Thymus (tissue), 11 donors: ENCODE data around the gene GGA1. TPM values are rescaled to one million over a fixed set of nuclear protein-coding genes. Genes with fewer than 3 reads are reported as not detected.
A peak's percentile ranks its signal among the peaks of the same experiment; 100 is the strongest.

Source experiments
- DNase-seq, 9 donors: peaks; one replicate each; pipeline ENCODE4 v3.0.0-alpha.2; 2013; ENCODE audit warnings: low spot score in 9 of 9, low read depth in 6 of 9, missing footprints in 1 of 9
- H3K27ac ChIP-seq, 2 donors: one replicate each; pipeline ENCODE4 v1.5.1; 2013; ENCODE audit warnings: control low read depth in 1 of 2, low read depth in 1 of 2, low read length in 1 of 2, mild to moderate bottlenecking in 1 of 2, moderate library complexity in 1 of 2
- H3K27me3 ChIP-seq, 2 donors: one replicate each; pipeline ENCODE4 v1.5.1; 2013; ENCODE audit warnings: low read length in 1 of 2; ENCODE audit not compliant: control insufficient read depth in 2 of 2, insufficient read depth in 1 of 2
- H3K36me3 ChIP-seq, 2 donors: one replicate each; pipeline ENCODE4 v1.5.1; 2013; ENCODE audit warnings: low read length in 1 of 2, mild to moderate bottlenecking in 1 of 2, moderate library complexity in 1 of 2; ENCODE audit not compliant: control insufficient read depth in 2 of 2, insufficient read depth in 2 of 2
- H3K4me1 ChIP-seq, 2 donors: one replicate each; pipeline ENCODE4 v1.5.1; 2013; ENCODE audit warnings: low read length in 2 of 2; ENCODE audit not compliant: control insufficient read depth in 2 of 2, insufficient read depth in 2 of 2
- H3K4me3 ChIP-seq, 2 donors: one replicate each; pipeline ENCODE4 v1.5.1; 2013; ENCODE audit warnings: low read length in 2 of 2, control low read depth in 1 of 2, mild to moderate bottlenecking in 1 of 2
- H3K9me3 ChIP-seq, 2 donors: one replicate each; pipeline ENCODE4 v1.5.1; 2013; ENCODE audit warnings: low read length in 1 of 2, mild to moderate bottlenecking in 1 of 2; ENCODE audit not compliant: control insufficient read depth in 2 of 2, insufficient read depth in 1 of 2
- WGBS: extraction: QIAGEN DNeasy Blood & Tissue Kit; methylation state at CpG from one replicate; pipeline ENCODE4 v1.1.7; 2013; 5-methylcytosine and 5-hydroxymethylcytosine counted together
- polyA plus RNA-seq: library from polyadenylated mRNA; stranded (reverse); fragments of 200-250 nt; gene quantifications from one replicate; pipeline ENCODE4 v1.2.3, GENCODE V29; 2013
- total RNA-seq: library from RNA; stranded (reverse); fragments of 120-200 nt; gene quantifications from one replicate; pipeline ENCODE4 v1.2.4, GENCODE V29; 2013
- donor health status: healthy.

The GGA1 gene
- total and polyA plus RNA-seq, 2 donors = 20.1 to 99.5 TPM

GRCh38 chr22:37636186-37636948, 27.7 kb downstream of the GGA1 start:
- peaks cover 9 to 21% of the 10 kb centered on the region in 2 donors for H3K36me3 ChIP-seq
- peaks cover 0 to 2% of the 10 kb centered on the region in 2 donors for H3K27me3 ChIP-seq
- H3K9me3 ChIP-seq = peaks cover 0 to 10% of the 10 kb centered on the region in 2 donors
- DNase-seq = no peak
- peaks cover 41 to 92% of the 10 kb centered on the region in 2 donors for H3K4me1 ChIP-seq
- peak overlapping the region in 1 of 2 donors; percentile 47 for H3K27ac ChIP-seq
- H3K4me3 ChIP-seq = no peak overlapping the region
- 33% methylated on average over 6 of the region's 6 CpGs for WGBS

- Histone ChIP-seq H3K27ac (no peak overlapping the region), H3K4me3 (no peak overlapping the region), H3K27me3 (peaks cover 0 to 2% of the 10 kb centered on the region in 2 donors), H3K9me3 (peaks cover 0 to 10% of the 10 kb centered on the region in 2 donors), H3K4me1 (peaks cover 41 to 91% of the 10 kb centered on the region in 2 donors), H3K36me3 (peaks cover 7 to 18% of the 10 kb centered on the region in 2 donors)
- no peak for DNase-seq
- 48% methylated on average over 3 of the region's 3 CpGs for WGBS
These were observed 28.3 kb downstream of the GGA1 start for GRCh38 chr22:37636949-37637273.

GRCh38 chr22:37638391-37639069, 29.9 kb downstream of the GGA1 start:
- Histone ChIP-seq H3K27me3 (peaks cover 0 to 2% of the 10 kb centered on the region in 2 donors), H3K9me3 (peaks cover 0 to 10% of the 10 kb centered on the region in 2 donors), H3K27ac (peak overlapping the region; percentile 49 to 80), H3K36me3 (peaks cover 11 to 13% of the 10 kb centered on the region in 2 donors), H3K4me1 (peaks cover 42 to 89% of the 10 kb centered on the region in 2 donors), H3K4me3 (peak overlapping the region in 1 of 2 donors; percentile 73)
- WGBS = 59% methylated on average over 11 of the region's 11 CpGs
- no peak for DNase-seq

GRCh38 chr22:37639070-37639760, 30.6 kb downstream of the GGA1 start, which contains the start of gene SH3BP1:
TSS of gene SH3BP1 (plus strand) at chr22:37639669. CDS start at chr22:37639788, 119 bp downstream.
- peak within 1 kb of the TSS; percentile 62 to 80 for H3K27ac ChIP-seq
- no peak for DNase-seq
- WGBS = 7% methylated on average over 57 of the region's 57 CpGs

GRCh38 chr22:37639771-37640590, 31.3 kb downstream of the GGA1 start:
- H3K27ac ChIP-seq = peak overlapping the region; percentile 62 to 80
- H3K36me3 ChIP-seq = peaks cover 23 to 25% of the 10 kb centered on the region in 2 donors
- H3K4me3 ChIP-seq = peak overlapping the region; percentile 73 to 77
- H3K27me3 ChIP-seq = peaks cover 0 to 2% of the 10 kb centered on the region in 2 donors
- H3K9me3 ChIP-seq = peaks cover 0 to 8% of the 10 kb centered on the region in 2 donors
- DNase-seq = no peak
- H3K4me1 ChIP-seq = peaks cover 33 to 77% of the 10 kb centered on the region in 2 donors
- 3% methylated on average over 27 of the region's 27 CpGs for WGBS

More at GRCh38 chr22:37639070-37639760, 30.6 kb downstream of the GGA1 start, which contains the start of gene SH3BP1:
- peaks cover 0 to 2% of the 10 kb centered on the region in 2 donors for H3K27me3 ChIP-seq
- H3K4me1 ChIP-seq = peaks cover 35 to 84% of the 10 kb centered on the region in 2 donors
- H3K36me3 ChIP-seq = peaks cover 15 to 18% of the 10 kb centered on the region in 2 donors
- H3K4me3 ChIP-seq = peak within 1 kb of the TSS; percentile 73 to 77
- peaks cover 0 to 8% of the 10 kb centered on the region in 2 donors for H3K9me3 ChIP-seq

- Histone ChIP-seq H3K36me3 (peaks cover 30 to 31% of the 10 kb centered on the region in 2 donors), H3K27me3 (peaks cover 0 to 2% of the 10 kb centered on the region in 2 donors), H3K4me1 (peaks cover 33 to 68% of the 10 kb centered on the region in 2 donors), H3K9me3 (peaks cover 0 to 8% of the 10 kb centered on the region in 2 donors), H3K27ac (peak overlapping the region; percentile 53 to 57), H3K4me3 (peak overlapping the region; percentile 73 to 77)
- DNase-seq = no peak
- 80% methylated on average over 24 of the region's 24 CpGs for WGBS
These were observed 32.2 kb downstream of the GGA1 start for GRCh38 chr22:37640591-37641560.

- Histone ChIP-seq H3K27ac (peak overlapping the region in 1 of 2 donors; percentile 35), H3K4me1 (peaks cover 30 to 61% of the 10 kb centered on the region in 2 donors), H3K27me3 (peaks cover 0 to 2% of the 10 kb centered on the region in 2 donors), H3K9me3 (peaks cover 0 to 8% of the 10 kb centered on the region in 2 donors), H3K36me3 (peaks cover 32 to 33% of the 10 kb centered on the region in 2 donors), H3K4me3 (no peak overlapping the region)
- DNase-seq = no peak
- WGBS = 97% methylated on average over 5 of the region's 5 CpGs
These were observed 32.9 kb downstream of the GGA1 start for GRCh38 chr22:37641561-37641949.
